ENCODE data around the gene MICAL1.
"Not testable (repeated sequence)": the region's sequence is repeated elsewhere in the genome, so short reads cannot be mapped to it uniquely, and the experiment has no call there.

MICAL1 gene

DNA sequence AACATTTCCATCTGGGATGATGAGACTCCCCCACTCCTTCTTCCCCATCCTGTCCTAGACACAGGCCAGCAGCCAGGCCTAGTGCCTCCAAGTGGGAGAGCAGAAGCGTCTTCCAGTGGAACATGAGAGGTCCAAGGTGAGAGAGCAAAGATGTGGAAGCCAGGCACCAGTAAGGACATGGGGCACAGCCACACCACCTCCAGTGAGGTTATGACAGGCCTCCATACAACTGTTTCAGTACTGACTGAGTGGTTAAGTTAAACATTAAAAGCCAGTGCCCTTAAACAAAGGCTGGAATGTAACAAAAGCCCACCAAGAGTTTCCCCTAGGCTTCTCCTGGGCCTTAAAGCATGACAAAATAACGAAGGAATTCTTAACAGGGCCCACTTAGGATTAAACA lies 22.2 kb upstream of the MICAL1 start:
- no peak for DNase-seq (ENCODE audit: low spot score)

DNA sequence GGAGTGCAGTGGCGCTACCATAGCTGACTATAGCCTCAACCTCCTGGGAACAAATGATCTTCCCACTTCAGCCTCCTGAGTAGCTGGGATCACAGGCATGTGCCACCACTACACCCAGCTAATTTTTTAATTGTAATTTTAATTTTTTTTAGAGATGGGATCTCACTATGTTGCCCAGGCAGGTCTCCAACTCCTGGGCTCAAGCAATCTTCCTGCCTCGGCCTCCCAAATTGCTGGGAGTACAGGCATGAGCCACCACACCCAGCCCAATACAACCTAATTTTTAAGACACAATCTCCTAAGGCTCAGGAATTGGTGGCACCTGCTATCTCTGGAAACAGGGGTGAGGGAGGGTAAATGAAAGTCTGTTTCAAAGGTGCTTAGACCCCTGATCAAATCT lies 21.6 kb upstream of the MICAL1 start:
- DNase-seq (ENCODE audit: low spot score): no peak

DNA sequence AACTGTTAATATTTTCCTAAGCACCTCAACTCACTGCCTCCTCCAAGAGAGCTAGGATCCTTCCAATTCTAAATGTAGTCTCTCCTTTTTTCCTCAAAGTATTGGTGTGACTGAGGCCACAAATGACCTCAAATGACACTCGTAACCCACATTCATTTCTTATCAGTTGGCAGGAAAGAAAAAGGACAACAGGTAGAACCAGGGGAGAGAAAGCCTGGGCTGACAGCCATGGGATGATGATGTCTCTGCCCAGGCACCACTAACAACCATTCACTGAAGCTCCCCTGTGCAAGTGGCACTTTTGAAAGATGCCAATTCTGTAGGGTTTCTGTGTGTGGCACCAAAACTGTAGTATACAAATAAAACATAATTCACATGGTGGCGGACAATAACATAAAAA lies 20.1 kb upstream of the MICAL1 start:
- DNase-seq (ENCODE audit: low spot score): no peak

DNA sequence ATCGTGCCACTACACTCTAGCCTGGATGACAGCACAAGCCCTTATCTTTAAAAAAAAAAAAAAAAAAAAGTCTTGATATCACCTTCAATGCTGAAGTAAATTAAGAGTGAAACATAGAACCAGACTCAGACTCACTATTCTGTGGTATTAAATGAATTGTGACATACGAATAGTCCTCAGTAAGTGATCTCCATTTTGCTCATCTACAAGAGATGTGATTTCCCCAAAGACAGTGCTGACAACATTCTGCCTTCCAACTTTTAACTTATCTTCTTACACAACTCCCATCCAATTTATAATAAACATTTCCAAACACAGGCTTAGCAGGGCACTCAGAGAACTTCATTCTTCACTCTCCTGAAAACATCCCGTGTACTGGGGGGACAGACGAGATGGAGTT lies 19.4 kb upstream of the MICAL1 start:
- DNase-seq (ENCODE audit: low spot score): no peak

DNA sequence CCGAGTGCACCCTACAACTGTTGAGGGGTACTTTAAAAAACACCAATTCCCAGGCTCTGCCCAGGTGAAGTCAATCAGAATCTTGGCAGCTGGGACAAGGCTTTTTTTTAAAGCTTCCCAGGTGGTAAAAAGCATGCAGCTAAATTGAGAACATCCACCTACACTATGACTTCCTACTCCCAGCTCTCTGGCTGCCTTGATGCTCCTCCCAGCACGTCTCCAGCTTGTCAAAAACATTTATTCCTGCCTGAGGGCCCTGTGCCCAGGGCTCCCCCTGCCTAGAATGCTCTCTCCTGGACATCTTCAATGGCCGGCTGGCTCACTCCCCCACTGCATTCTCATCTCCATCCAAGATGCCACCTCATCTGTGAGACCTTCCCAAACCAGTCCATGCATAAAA lies 17.5 kb upstream of the MICAL1 start:
- no peak for DNase-seq (ENCODE audit: low spot score)

DNA sequence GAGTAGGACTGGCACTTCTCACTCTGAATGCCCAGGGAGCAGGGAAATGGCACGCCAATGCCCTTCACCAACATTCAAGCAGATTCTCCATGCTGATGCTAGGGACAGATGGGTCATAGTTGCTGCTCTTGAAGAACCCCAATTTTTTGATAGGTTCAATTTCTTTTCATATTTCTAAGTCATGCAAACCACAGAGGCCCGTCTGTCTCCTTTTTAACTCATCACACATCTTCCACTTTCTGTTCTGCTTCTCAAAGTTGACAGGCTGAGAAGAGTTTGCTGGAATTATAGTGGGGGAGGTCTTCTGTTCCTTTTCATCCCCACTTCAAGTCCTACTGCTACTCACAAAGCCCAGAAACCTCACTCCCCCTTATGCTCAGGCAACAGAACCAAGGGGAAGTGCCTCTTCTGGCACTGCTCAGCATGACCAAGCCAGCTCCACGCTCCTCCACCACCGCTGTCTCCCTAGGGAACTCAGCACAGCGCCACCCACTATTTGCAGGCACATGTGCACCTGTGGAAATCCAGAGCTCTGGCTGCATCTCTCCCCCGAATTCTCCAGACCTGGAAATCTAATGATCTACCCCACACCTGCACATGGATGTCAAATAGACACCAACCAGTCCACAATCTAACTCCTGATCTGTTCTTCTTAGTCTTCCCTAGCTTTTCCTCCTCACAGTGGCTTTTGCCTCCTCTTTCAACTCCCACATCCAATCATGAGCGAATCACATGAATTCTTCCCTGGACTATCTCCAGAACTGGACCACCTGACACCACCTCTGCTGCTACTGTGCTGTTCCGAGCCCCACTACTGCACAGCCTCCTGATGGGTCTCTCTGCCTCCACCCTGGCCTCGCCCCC lies 16.8 kb upstream of the MICAL1 start:
- DNase-seq (ENCODE audit: low spot score): no peak

DNA sequence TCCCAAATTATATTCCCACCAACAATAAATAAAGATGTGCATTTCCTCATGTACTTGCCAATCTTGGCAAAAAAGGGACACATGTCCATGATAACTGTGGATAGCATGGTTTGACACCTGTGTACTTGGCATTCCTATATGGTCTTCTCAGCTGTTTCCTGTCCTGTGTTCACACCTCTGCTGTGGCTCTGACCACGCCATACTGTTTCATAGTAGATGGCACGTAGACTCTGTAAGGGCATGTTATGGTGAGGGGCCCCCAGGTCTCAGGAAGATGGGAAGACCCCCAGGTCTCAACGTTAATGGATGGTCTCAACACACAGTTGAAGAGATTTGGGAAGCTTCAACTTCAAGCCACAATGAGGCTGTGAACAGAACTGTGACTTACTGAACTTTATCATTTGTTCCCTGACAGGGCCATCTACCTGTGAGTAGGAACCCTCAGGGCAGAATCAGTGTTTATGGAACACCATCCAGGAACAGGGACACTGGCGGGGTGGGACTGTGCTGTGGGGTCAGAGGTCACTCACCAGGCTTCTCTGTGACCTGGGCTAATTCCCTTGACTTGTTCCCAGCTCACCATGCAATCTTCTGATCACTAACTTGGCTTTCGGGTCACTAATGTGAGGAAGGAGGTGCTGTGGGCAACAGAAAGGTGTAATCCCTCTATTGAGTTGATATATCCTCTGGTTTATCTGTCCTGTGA lies 15.7 kb upstream of the MICAL1 start:
- DNase-seq (ENCODE audit: low spot score): no peak

DNA sequence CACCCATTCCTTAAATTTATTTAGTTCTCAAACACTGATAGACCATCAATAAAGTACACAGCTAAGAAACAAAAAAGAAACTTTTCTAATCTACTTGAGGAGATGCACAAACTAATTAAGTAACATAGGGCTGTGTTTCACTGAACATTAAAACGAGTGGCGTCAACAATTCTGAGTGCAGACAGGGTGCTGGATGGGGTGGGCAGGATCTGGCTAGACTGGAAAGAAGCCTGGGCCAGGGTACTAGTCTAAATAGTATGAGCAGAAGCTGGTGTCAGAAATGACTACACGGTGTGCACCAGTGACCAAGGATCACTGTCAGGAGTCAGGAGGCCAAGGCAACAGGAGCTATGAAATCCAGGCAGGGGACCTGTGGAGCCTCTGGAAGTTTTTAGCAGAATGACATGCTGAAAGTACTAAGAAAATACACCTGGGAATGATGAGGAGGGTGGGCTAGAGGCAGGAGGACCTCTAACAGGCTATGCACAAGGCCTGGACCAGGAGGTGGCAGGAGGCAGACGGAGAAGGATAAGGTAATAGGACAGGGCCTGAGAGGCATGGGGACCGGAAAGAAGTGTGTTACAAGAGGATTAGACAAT lies 14.1 kb upstream of the MICAL1 start:
- no peak for DNase-seq (ENCODE audit: low spot score)

DNA sequence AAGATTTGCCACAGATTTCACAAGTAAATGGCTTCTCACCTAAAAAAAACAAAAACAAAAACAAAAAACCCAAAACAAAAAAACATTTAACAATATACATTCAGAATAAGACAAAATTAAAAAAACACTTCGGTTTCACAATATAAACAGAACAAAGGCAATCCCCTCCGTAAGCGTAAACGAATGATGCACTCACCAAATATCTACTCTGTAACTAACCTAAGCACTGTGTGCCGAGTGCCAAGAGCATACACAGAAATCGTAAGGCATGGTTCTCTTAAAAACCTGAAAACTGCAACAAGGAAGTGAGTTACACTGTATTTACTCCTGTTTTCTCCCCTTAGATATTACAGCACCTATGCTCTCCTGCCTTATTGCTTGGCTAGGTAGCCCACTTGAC lies 12.1 kb upstream of the MICAL1 start:
- no peak for DNase-seq (ENCODE audit: low spot score)

DNA sequence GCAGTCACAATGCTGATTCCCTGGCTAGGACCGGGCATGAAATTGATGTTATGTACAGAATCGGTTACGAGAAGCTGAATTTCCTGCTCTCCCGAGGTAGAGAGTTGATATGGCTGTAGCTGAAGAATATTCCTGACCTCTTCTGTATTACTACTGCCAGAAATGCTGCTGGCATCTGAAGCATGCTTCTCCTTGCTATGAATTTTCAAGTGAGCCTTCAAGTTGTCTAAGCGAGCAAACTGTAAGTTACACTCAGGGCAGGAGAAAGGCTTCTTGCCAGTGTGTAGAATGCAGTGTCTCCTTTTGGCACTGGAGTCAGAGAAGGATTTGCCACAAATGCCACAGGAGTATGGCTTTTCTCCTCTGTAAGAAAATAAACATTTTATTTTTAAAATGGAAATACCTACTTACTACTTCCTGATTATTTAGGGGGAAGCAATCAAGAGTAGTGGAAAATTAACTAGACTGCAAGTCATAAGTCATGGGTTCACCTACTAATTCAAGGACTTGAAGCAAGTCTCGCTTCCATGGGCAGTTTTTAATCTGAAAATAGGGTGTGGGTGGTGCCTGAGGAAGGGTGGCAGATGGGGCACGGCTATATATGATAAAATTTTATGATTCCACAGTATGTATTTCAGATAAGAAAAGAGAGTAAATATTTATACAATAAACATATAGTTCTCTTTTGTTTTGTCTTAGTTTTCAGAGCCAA lies 10.8 kb upstream of the MICAL1 start:
- DNase-seq (ENCODE audit: low spot score): no peak

DNA sequence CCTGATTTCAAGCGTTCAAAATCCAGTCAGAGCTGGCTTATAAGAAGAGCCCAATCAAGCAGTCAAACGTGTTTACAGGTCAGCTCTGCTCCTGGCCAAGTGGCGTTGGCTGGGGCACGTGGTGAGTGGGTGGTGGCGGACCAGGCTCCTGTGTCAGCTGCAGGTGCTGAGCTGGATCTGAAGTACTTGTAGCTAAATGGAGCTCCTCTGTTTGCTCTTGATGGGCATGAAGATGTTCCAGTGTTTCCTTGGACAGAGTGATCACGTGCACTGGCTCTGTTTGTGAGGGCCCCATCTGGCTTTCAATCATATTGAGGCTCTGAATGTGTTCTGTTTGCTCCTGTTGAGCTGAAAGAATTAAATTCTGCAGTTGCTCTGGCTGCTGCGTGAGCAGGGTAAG lies 10.2 kb upstream of the MICAL1 start:
- DNase-seq (ENCODE audit: low spot score): peak; percentile 90

DNA sequence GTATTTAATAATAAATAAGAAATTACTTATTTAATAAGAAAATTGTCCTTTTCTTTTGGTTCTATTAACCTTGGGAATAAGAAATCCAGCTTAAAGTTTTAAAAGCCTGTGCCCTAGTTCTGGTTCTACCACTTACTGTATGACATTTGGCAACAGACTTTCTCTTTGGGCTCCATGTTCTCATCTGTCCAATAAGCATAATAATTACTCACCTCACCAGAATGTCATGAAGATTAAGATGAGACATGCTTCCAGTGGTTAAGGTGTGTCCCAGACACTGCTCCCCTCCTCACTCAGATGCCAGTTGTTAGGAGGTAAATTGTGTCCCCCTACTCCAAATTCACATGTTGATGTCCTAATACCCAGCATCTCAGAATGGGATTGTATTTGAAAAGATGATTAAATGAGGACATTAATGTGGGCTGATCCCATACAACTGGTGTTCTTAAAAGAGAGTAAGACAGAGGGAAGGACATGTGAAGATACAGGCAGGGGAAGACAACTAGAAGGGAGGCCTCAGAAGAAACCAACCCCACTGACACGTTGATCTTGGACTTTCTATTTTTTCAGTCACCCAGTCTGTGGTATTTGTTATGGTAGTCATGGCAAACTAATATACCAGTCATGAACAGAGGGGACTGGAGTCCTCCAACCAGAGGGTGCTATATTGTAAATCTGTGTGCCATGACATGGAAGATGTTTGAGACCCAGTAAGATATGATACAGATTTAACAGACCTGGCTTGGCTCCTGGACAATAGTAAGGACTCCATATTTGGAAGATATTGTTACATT lies 6.4 kb upstream of the MICAL1 start:
- no peak for DNase-seq (ENCODE audit: low spot score)

DNA sequence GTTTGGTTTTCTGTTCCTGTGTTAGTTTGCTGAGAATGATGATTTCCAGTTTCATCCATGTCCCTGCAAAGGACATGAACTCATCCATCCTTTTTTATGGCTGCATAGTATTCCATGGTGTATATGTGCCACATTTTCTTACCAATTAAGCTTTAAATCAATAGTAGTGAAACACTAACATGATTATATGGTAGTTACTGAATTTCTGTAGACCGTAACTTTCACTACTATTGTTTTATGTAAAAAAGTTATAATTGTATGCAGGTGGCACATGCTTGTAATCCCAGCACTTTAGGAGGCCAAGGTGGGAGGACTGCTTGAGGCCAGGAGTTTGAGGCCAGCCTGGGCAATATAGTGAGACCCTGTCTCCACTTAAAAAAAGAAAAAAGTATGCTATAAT lies 5.6 kb upstream of the MICAL1 start:
- not testable (repeated sequence) for DNase-seq (ENCODE audit: low spot score)

DNA sequence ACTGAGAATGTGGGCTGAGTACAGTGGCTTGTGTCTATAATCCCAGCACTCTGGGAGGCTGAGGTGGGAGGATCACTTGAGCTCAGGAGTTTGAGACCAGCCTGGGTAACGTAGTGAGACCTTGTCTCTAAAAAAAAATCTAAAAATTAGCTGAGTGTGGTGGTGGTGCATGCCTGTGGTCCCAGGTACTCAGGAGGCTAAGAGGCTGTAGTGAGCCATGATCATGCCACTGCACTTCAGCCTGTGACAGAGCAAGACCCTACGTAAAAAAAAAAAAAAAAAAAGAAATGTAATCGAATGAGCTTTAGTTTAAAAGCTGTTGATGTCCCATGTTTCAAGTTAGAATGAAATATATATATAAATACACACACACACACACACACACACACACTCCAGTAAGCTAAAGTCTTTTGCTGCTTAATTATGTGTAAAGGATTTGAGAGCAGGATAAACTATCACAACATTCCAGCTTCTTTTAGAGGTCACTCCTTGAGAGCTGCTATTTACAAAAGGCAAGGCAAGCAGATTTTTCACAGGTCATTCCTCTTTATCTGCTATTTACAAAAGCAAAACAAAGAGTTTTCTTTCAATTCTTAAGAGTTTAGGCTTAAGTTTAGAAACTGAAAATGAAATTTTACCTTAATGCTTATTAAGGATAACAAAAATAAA lies 4.7 kb upstream of the MICAL1 start:
- DNase-seq (ENCODE audit: low spot score): no peak

DNA sequence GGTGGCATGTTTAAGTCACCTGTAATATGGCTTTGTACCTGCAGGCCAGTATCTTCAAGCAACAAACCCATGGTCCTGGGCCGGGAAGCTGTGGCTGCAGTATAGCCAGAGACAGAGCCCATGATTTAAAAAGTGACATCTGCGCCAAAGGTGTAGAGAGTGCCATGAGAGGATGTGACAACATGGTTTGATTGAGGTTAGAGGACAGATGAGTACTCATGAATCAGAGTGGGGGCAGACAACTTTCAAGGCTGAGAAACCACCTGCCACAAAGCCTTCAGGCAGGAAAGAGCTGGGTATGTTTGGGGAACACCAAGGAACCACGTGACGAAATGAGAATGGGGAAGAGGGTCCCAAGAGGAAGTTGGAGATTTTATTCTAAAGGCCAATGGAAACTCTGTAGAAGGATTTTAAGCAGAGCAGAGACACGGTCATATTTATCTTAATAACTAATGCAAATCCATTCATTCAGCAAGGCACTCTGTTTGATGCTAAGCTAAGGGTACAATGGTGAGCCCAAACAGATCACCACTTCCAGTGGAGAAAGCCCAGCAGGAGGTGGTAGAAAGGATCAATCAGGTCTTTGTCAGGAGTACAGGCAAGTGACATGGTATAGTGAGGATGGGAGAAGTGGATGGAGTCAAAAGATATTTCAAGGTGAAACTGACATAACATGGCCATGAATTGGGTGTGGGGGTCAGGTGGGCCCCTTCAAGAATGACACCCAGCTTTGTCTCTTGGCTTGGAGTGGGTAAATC lies 3.4 kb upstream of the MICAL1 start:
- peak; percentile 76 for DNase-seq (ENCODE audit: low spot score)

DNA sequence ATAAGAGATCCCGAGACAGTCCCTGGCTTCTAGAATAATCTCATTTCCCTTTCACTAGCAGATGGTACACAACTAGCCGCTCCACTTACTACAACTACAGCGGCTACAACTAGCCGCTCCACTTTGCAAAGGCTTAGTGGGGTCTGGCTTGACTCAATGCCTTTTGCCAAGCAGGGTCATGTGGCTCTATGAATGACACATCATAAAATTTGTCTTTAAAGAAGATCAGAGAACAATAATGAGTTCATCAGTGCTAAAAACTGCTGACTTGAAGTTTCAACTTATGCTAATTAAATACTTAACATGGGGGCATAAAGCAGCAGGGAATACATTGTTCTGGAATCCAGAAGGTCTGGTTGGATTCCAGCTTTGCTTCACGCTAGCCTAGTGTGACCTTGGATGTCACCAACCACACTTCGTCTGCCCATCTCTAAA lies 2.0 kb upstream of the MICAL1 start:
- DNase-seq (ENCODE audit: low spot score): no peak

DNA sequence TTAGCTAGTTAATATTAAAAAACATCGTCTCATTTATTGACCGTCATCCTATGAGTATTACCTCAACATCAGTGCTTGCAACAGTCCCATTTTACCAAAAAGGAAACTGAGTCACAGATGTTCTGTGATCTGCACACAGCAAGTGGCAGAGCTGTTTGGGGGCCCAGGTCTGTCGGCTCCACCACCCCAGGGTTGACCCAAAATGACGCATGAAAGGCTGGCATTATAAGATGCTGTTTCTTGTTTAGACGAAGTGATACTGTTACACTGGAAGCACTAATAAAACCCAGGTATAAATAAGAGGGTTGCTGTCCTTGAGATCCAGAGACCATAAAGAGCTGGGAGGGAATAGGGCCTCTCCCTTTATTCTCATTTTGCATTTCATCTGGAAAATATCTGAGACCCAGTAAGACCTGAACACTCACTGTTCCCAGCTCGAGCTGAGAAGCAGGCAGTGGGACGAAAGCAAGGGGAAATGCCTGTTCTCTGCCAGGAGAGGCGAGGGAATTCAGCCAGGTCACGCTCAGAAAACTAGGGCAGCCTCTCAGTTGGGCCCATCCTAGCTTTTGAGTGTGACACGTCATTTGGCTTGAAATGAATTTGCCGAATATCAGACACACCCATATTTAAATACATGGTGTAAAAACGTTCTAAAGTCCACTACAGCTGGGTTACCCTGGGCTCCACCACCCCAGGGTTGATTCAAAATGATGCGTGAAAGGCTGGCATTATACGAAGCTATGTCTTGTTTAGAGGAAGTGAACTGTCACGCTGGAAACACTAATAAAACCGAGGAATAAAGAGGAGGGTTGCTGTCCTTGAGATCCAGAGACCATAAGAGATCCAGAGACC lies 1.4 kb upstream of the MICAL1 start:
- DNase-seq (ENCODE audit: low spot score): peak; percentile 61

DNA sequence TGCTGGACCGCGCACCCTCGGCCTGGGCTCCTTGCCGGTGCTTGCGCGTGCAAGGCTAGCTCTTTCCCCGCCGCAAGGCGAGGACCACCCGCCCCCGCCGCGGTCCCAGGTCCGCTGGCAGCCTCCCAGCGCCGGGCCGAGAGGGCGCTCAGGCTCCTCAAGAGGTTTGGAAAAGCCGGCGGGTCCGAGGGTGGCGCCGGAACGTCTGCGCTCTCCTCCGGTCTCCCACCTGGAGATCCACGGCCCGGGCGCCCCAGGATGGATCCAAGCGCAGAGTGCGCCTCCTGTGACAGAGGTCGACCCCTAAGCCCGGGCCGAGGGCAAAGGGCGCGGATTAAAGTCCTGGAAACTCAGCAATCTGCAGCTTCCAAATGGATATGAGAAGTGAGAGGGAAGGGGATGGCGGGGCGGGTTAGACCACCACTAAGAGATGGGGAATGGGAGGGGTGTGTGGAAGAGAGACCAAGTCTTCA lies 575 bp upstream of the MICAL1 start:
- DNase-seq (ENCODE audit: low spot score): no peak
